ENCODE results near the gene ARHGAP8.

ARHGAP8 gene

DNA sequence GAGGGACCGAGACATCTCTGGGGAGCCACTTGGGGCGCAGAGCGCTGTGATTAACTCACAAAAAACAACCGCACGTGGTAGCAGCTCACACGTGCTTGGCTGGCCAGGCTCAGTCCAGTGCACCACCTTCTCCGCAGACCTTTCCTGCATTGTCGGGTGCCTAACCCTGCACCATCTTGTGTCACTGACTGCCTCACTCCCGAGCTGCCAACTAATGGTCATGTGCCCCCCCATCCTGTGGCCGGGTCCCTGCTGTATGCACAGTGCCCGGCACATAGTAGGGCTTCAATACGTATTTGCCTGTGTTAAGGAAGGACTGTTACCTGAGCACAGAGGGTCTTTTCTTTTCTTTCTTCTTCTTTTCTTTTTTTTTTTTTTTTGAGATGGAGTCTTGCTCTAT lies 71.9 kb downstream of the ARHGAP8 start:
- DNase-seq (ENCODE audit: insufficient read length) (no peak), FAIRE-seq (no peak)
- TF ChIP-seq POLR2A (IDR thresholded peaks at IDR 0.05; ENCODE audit: low read depth, low read length), result no peak
- no peak for TF ChIP-seq POLR2AphosphoS5 (IDR thresholded peaks at IDR 0.05; ENCODE audit: low read depth, low read length)
- TF ChIP-seq TAF1 (IDR thresholded peaks at IDR 0.05; ENCODE audit: borderline replicate concordance, low read depth, low read length), result no peak

- FAIRE-seq, result no peak
- TF ChIP-seq TAF1 (IDR thresholded peaks at IDR 0.05; ENCODE audit: borderline replicate concordance, low read depth, low read length) (no peak), POLR2A (IDR thresholded peaks at IDR 0.05; ENCODE audit: low read depth, low read length) (no peak)
- DNase-seq (ENCODE audit: insufficient read length), result no peak
Measured at GRCh38 chr22:44825310-44826150, 73.2 kb downstream of the ARHGAP8 start.

- DNase-seq (ENCODE audit: insufficient read length) (no peak), FAIRE-seq (no peak)
- no peak for TF ChIP-seq TAF1 (IDR thresholded peaks at IDR 0.05; ENCODE audit: borderline replicate concordance, low read depth, low read length)
- no peak for TF ChIP-seq POLR2A (IDR thresholded peaks at IDR 0.05; ENCODE audit: low read depth, low read length)
- TF ChIP-seq POLR2AphosphoS5 (IDR thresholded peaks at IDR 0.05; ENCODE audit: low read depth, low read length), result no peak
Measured at GRCh38 chr22:44827666-44828190, 75.4 kb downstream of the ARHGAP8 start.

GRCh38 chr22:44828193-44828592 lies 75.8 kb downstream of the ARHGAP8 start:
- TF ChIP-seq TAF1 (IDR thresholded peaks at IDR 0.05; ENCODE audit: borderline replicate concordance, low read depth, low read length) (no peak), POLR2AphosphoS5 (IDR thresholded peaks at IDR 0.05; ENCODE audit: low read depth, low read length) (no peak), POLR2A (IDR thresholded peaks at IDR 0.05; ENCODE audit: low read depth, low read length) (no peak)
- DNase-seq (ENCODE audit: insufficient read length) (no peak), FAIRE-seq (no peak)

DNA sequence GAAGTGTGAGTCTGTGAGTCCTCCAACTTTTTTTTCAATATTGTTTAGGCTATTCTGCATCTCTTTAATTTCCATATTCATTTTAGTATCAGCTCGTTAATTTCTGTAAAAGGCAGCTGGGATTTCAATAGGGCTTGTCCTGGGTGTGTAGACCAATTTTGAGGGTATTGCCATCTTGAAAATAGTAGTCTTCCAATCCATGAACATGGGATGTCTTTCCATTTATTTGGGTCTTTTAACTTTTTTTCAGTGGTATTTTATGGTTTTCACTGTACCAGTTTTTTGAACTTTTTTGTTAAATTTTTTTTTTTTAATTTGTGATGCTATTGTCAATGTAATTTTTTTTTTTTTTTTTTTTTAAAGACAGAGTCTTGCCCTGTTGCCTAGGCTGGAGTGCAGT lies 79.5 kb downstream of the ARHGAP8 start:
- no peak for FAIRE-seq
- TF ChIP-seq TAF1 (IDR thresholded peaks at IDR 0.05; ENCODE audit: borderline replicate concordance, low read depth, low read length), result no peak
- no peak for TF ChIP-seq POLR2A (IDR thresholded peaks at IDR 0.05; ENCODE audit: low read depth, low read length)
- TF ChIP-seq POLR2AphosphoS5 (IDR thresholded peaks at IDR 0.05; ENCODE audit: low read depth, low read length), result no peak
- DNase-seq (ENCODE audit: insufficient read length), result no peak

- no peak for FAIRE-seq
- TF ChIP-seq POLR2AphosphoS5 (IDR thresholded peaks at IDR 0.05; ENCODE audit: low read depth, low read length) (no peak), POLR2A (IDR thresholded peaks at IDR 0.05; ENCODE audit: low read depth, low read length) (no peak), TAF1 (IDR thresholded peaks at IDR 0.05; ENCODE audit: borderline replicate concordance, low read depth, low read length) (no peak)
- DNase-seq (ENCODE audit: insufficient read length), result no peak
Measured at GRCh38 chr22:44834065-44834464, 81.7 kb downstream of the ARHGAP8 start.

GRCh38 chr22:44837481-44837880 lies 85.1 kb downstream of the ARHGAP8 start:
- TF ChIP-seq POLR2A (IDR thresholded peaks at IDR 0.05; ENCODE audit: low read depth, low read length), result no peak
- TF ChIP-seq TAF1 (IDR thresholded peaks at IDR 0.05; ENCODE audit: borderline replicate concordance, low read depth, low read length), result no peak
- TF ChIP-seq POLR2AphosphoS5 (IDR thresholded peaks at IDR 0.05; ENCODE audit: low read depth, low read length), result no peak
- DNase-seq (ENCODE audit: insufficient read length), result no peak
- no peak for FAIRE-seq

DNA sequence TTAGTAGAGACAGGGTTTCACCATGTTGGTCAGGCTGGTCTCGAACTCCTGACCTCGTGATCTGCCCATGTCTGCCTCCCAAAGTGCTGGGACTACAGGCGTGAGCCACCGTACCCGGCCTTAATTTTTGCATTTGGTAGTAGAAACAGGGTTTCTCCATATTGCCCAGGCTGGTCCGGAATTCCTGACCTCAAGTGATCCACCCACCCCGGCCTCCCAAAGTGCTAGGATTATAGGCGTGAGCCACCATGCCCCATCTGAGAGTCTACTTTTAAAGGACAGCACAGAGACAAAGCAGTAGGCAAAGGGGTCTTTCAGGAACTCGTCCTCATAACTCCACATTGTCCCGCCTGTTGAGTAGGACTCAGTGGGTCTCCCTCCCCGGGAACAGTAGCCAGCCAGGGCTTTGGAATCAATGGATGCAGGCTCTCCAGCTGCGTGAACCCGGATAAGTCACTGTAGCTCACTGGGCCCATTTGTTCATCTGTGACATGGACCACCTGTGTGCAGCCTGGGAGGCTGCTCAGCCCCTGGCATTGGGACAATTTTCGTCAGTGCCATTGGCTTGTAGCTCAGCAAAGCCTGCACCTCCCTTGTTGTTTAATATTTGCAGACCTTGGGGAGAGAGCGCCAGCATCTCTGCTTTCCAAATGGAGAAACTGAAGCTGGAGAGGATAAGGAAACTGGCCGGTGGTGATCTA lies 86.1 kb downstream of the ARHGAP8 start:
- TF ChIP-seq TAF1 (IDR thresholded peaks at IDR 0.05; ENCODE audit: borderline replicate concordance, low read depth, low read length) (no peak), POLR2AphosphoS5 (IDR thresholded peaks at IDR 0.05; ENCODE audit: low read depth, low read length) (no peak), POLR2A (IDR thresholded peaks at IDR 0.05; ENCODE audit: low read depth, low read length) (no peak)
- FAIRE-seq, result no peak
- DNase-seq (ENCODE audit: insufficient read length), result no peak

- no peak for DNase-seq (ENCODE audit: insufficient read length)
- FAIRE-seq, result no peak
- TF ChIP-seq POLR2AphosphoS5 (IDR thresholded peaks at IDR 0.05; ENCODE audit: low read depth, low read length) (no peak), POLR2A (IDR thresholded peaks at IDR 0.05; ENCODE audit: low read depth, low read length) (no peak), TAF1 (IDR thresholded peaks at IDR 0.05; ENCODE audit: borderline replicate concordance, low read depth, low read length) (no peak)
Measured at GRCh38 chr22:44839061-44839460, 86.7 kb downstream of the ARHGAP8 start.

GRCh38 chr22:44839721-44840120 lies 87.3 kb downstream of the ARHGAP8 start:
- DNase-seq (ENCODE audit: insufficient read length) (no peak), FAIRE-seq (no peak)
- no peak for TF ChIP-seq POLR2A (IDR thresholded peaks at IDR 0.05; ENCODE audit: low read depth, low read length)
- no peak for TF ChIP-seq TAF1 (IDR thresholded peaks at IDR 0.05; ENCODE audit: borderline replicate concordance, low read depth, low read length)
- no peak for TF ChIP-seq POLR2AphosphoS5 (IDR thresholded peaks at IDR 0.05; ENCODE audit: low read depth, low read length)

DNA sequence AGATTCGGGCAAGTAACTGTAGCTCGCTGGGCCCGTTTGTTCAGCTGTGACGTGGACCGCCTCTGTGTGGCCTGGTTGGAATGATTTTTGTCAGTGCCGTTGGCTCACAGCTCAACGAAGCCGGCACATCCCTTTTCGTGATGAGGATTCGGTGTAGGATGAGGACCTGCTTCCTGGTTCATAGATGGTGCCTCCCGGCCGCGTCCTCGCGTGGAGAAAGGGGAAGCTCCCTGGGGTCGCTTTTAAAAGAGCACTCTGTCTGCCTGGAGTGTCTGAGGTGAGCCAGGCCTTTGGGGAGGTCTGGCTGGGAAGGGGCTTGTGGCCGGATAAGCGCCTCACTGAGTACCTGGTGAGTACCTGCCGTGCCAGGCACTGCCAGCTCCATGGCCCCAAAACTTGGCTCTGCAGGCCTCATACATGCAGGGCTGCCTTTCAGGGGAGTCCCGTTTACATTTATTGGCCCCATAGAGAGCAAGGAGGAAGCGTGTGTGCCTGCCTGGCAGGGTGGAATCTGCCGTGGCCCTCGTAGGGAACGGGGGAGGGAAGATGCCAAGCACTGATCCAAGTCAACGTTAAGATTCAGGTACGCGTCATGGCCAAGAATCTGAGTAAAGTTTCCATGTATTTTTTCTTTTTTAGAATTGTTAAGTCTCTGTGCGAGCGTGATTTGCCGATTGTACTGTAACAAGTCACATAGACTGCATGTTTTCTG lies 88.4 kb downstream of the ARHGAP8 start:
- FAIRE-seq (no peak), DNase-seq (ENCODE audit: insufficient read length) (no peak)
- TF ChIP-seq TAF1 (IDR thresholded peaks at IDR 0.05; ENCODE audit: borderline replicate concordance, low read depth, low read length) (no peak), POLR2AphosphoS5 (IDR thresholded peaks at IDR 0.05; ENCODE audit: low read depth, low read length) (no peak), POLR2A (IDR thresholded peaks at IDR 0.05; ENCODE audit: low read depth, low read length) (no peak)

Measured in GM12892 (cell line).